OCI-LY3 (cell line): Measurements from ENCODE around the gene USP30.

Source experiments
- CTCF ChIP-seq: fragments of 200-600, 300-600 bp; sonication (generic); IDR thresholded peaks from 2 replicates; pipeline ENCODE4 v1.5.1; 2014; ENCODE audit warnings: antibody characterized with exemption, low read length, low read depth
- EZH2phosphoT487 ChIP-seq: fragments of 200-600 bp; shearing (Covaris generic); IDR thresholded peaks from 2 replicates; pipeline ENCODE4 v1.6.1; 2018; ENCODE audit warnings: antibody characterized with exemption, mixed run types, low read depth

- no peak for TF ChIP-seq CTCF
- TF ChIP-seq EZH2phosphoT487, result no peak
Measured at GRCh38 chr12:109113661-109114321, 61.4 kb downstream of the USP30 start.
